HuH-7 (cell line): ENCODE data around the gene CBY1.

Source experiments
- DNase-seq: peaks from one replicate; pipeline ENCODE4 v3.0.0; 2011; ENCODE audit warnings: low spot score

Gene CBY1

DNA sequence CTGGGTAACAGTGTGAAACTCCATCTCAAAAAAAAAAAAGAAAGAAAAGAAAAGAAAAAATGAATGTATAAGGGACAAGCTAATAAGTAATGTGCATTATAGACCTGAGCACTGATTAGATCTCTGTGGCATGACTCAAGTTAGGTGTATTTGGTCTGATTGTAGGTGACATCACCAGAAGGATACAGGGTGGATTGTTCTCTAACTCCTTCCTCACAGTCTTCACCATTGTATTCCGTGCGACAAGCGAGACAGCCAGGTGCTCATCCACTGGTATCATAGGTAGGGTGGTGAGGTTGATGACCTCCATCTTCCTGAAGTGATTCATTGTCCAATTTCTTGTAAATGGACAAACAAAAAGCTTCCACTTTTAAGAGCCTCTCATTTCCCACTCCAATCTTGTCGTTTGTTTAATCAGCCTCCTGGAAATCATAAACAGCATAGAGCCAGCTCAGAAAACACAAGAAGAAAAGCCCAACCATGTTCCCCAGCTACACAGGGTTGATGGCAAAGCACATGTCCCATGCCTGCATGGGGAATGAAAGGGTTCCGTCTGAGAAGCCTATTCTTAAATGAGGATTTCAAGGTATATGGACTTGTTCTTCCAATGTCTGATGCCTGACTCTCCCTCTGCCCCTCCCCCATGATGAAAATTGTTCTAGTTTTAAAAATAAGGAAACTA is 6.5 kb upstream of the CBY1 start:
- DNase-seq, result no peak

DNA sequence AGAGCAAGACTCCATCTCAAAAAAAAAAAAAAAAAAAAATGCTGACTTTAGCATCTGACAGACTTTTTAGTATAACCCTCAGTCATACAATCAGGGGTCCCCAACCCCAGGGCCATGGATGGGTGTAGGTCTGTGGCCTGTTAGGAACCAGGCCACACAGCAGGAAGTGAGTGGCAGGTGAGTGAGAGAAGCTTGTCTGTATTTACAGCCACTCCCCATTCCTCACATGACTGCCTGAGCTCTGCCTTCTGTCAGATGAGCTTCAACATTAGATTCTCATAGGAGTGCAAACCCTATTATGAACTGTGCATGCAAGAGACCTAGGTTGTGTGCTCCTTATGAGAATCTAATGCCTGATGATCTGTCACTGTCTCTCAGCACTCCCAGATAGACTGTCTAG is 3.6 kb upstream of the CBY1 start:
- DNase-seq, result no peak

DNA sequence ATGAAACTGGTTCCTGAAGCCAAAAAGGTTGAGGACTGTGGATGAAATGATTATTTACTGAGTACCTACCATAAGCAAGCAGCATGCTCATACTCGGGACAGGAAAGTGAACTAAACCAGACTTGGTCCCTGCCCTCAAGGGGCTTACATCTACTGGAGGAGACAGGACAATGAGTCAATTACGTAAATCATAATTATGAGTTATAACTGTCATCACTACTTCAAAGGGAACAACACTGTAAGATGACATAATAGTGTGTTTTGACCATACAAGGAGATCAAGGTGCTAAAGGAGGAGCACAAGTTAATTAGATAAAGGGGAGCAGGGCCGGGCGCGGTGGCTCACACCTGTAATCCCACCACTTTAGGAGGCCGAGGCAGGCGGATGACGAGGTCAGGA is 2.7 kb upstream of the CBY1 start:
- DNase-seq, result no peak

DNA sequence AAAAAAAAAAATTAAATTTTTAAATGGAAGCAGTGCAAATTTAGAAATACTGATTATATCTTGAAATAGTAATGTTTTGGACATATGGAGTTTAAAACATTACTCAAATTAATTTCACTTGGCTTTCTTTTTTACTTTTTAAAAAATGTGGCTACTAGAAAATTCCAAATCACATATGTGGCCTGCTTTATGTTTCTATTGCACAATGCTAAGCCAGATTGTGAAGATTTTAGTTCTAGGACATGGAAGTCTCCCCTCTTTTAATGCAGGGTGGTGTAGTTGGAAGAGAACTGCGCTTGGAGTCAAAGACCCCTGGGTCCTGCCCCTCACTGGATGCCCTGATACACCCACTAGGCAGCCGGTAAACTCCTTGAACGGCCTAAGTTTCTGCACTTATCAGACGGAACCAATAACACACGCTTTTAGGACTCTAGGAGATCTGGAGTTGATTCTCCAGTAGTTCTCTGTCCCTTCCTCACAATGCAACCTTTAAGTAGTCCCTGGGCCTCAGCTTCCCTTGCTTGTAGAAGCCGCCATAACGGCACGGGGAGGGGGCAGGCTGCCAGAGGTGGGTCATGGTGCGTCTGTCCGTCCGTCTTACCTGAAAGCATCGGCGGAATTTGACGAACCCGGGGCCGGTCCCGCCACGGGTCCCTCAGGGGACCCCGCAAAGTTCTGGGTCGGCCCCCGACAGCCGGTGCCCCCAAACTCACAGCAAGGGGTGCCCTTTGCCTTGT is 751 bp upstream of the CBY1 start:
- peak; percentile 20 for DNase-seq

DNA sequence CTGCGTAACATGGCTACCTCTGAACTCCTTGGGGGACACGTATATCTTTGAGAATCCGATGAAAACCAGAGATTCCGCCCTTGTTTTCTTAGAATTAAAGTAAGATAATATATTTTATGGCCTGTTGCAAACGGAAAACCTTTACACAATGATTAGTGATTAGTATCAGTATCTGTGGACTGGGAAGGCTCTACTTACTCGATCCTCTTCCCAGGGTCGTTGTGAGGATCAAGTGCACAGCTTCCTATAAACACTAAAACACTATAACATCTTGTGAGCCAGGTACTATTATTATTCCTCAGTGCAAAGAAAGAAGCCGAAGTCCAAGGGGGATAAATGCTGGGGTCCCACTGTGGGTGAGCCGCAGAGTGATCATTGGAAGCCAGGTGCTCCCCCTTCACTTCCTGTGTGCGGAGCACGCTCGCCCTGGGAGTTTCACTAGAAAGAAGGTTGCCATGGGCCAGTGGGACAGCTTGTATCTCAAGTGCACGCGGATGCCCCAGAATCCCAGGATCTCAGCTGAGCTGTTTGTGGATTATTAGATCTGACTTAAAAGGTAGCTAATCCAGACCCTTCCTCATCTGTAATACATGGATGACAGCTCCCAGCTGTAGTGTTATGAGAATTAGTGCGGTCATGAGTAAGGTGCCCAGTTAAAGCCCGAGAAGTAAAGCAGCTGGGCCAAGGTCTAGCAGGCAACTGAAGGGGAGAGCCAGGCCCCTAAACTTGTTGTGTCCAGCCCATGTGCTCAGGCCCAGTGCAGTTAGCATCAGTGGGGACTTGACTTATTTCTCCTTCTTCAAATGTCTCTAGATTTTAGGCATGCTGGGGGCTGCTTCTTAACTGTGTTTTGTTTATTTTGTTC is 839 bp downstream of the CBY1 start:
- peak; percentile 34 for DNase-seq

DNA sequence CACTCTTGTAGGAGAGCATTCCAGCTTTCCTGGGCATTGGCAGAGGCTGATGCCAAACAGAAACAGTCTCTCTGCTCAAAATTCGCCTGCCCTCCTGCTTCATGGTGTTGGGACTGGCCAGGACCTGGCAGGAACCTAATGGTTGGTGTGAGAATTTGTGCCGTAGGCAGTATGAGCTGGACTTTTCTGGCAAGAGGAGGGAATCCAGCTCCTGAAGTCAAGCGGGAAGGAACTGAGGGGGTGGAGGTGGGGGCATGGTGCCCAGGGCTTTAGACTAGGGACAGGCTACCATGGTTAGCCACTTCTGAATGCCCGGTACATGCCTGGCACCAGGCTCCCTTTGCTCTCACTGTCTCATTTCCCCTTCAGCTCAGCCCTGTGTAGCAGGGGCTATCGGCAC is 18.4 kb downstream of the CBY1 start:
- DNase-seq, result no peak

DNA sequence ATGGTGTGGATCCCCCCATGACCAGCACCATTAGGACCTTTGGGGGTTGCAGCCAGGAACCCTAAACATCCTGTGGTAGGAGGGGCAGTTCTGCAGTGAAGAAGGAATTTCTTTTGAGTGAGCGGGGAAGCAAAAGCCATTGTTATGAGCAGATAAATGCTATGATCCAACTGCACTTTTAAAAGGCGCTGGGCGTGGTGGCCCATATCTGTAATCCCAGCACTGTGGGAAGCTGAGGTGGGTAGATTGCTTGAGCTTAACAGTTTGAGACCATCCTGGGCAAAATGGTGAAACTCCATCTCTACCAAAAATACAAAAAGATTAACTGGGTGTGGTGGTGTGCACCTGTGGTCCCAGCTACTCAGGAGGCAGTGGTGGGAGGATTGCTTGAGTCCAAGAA is 19.4 kb downstream of the CBY1 start:
- no peak for DNase-seq

DNA sequence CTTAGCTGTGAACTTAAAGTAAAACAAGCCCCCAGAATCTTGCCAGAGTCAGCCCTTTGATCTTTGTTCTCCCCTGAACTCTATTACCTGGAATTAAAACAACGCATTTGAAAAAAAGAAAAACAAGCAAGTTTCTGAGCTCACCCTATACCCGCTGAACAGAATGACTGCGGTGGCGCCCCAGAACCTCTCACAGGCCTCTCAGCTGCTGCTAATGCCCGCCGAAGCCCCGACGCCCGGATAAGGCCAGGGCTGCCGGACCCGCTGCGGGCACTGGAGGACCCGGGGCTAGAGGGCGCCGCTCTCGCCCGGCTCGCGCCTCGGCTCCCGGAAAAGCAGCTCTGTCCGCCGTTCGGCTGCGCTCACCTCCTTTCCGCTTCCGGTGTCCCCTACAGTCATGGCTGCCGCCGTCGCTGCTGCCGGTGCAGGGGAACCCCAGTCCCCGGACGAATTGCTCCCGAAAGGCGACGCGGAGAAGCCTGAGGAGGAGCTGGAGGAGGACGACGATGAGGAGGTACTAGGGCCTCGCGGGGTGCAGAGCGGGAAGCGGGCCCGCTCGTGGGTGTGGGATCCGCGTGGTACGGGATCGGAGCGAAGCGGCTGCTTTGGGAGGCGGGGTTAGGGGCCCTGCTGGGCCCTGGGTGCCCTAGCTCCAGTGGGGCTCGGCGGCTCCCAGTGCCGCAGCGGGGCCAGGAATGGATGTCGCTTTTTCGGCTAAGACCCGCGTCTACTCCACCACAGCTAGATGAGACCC is 25.3 kb downstream of the CBY1 start, which contains the start of gene TOMM22:
TOMM22 (plus strand) TSS at position 376 of the 754 bp plus-strand sequence; CDS start at position 398, 22 bp downstream.
- DNase-seq, result peak; percentile 92

DNA sequence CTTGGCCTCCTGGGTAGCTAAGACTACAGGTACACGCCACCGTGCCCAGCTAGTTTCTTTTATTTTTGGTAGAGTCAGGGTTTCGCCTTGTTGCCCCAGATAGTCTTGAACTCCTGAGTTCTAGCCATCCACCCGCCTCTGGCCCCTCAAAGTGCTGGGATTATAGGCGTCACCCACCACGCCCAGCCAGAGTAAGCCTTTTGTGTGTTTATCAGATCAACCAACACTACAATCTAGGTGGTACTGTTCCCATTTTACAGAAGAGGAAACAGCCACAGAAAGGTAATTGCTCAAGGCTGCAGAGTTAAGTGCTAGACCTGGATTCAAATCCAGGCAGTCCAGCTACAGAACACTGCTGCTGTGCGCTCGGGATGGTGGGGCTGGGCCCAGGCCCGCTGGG is 28.5 kb downstream of the CBY1 start:
- DNase-seq, result no peak

DNA sequence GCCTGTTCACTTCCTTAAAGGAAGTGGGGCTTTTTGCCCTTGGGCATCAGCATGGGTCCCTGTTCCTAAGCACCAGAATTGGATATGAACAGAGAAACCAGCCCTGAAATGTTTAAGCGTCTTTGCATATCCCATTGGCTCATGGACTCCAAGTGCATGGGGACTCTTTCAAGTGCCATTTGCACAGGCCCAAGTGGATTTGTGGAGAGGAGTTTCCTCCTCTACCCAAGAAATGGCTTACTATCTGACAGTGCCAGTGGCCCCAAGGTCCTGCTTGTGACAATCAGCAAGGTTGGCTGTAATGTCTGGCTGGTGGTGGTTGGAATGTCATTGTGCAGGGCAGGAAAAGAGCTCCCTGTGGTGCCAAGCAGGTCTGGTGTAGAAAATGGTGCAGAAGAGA is 29.3 kb downstream of the CBY1 start:
- DNase-seq, result no peak

DNA sequence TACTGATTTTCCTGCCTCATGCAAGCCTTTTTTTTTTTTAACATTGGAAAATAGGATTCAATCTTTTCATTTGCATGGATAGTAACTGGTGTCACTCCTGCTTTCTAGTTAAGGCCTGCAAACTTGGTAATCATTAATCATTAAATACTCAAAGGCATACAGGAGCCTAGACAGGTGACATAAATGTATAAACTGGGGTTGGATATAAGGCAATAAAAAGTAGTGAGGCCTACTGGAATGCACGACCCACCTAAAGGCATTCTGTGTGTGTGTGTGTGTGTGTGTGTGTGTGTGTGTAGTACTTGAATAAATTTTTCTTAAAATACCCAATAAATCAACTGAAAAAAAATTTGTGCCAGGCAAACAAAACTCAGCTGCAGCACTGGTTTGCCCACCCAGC is 33.2 kb downstream of the CBY1 start:
- no peak for DNase-seq

DNA sequence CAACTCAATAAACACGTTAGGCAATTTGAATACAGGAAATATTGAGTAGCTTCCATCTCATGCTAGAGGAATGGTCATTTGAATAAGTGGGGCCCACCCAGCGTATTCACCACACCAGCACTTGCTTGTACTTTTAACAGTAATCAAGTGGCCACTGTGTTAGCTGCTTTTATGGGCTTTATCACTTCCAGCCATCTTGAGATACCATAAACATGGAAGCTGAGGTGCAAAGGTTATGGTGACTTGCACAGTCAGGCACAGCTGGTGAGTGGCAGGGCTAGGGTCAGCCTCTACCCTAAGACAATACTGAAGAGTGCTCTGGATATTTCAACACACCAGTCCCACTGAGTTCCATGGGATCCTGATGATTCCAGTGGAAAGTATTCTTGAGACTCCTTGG is 37.6 kb downstream of the CBY1 start:
- DNase-seq, result peak; percentile 87

DNA sequence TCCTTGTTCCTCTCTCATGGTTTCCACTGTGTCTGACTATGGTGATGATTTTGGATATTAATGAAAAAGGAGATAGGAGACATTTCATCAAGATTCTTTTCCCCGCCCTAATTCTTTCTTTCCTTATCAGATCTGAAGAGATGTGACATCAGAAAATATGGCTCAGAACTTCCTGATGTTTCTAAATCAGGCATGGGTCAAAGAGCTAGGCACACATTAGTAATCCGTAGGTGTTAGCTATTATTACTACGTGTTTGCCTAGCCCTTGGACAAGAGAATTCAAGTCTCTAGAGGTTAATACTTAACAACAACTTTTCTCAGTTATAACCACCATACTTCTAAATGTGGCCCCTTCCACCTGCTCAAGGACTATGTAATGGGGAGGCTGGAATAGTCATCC is 38.5 kb downstream of the CBY1 start:
- DNase-seq, result no peak

DNA sequence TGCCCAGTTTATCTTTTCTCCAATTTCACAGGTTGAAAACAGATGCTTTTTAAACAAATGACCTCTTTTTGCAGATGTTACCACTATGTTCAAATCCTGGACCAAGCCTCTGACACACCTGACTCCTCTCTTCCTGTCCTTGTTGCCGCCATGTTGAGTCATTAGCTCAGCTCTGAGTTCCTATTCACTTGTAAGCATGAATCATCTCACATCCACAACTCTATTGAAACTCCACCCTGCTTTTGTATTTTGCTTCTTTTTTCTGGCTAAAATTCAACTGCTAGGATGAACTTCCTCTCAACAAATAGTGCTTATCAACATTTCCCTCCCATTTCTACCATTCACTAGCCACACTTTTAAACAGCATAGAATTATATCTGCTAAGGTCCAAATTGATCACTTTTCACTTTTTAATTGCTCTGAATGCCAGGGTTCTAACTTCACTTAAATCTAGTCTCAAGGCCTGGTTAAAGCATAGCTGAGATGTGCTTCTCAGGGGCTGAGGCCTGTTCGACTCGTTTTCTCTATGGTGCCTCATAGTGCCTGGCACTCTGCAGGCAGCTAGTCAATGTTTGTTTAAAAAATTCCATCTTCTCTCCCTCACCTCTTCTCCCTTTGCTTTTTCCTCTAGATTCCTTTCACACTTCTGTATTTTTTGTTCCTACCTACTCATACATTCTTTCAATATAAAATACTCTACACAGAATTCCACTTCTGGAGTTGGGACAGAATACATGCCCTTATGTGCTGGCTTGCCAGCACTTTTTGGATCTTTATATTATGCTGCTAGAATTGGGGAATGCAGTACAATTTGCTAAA is 40.4 kb downstream of the CBY1 start:
- no peak for DNase-seq

DNA sequence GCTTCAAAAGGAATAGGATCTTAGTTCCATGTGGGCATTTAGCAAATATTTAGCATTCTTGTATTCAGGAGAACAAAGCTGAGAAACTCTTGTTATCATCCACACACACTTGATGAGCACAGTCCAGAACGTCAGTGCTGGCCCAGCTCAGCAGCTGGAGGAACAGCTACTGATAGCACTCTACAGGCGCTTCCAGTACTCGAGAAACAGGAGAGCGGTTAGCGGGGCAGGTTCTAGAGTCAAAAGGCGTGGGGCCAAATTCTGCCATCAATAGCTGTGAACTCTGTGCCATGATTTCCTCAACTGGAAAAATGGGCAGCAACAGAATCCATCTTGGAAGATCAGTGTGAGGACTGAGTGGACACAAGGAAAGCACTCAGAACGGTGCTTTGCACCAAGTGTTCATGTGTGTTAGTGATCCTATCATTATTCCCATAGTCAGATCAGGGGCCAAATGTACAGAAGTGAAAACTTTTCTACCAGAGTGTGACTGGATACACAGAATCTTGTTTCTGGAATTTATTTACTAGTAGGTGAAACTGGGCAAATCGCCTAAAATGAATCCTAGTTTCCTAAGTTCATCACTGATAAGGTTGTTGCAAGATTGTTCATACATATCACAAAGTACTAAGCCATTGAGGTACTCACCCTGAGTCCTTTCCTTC is 41.1 kb downstream of the CBY1 start:
- DNase-seq, result no peak

DNA sequence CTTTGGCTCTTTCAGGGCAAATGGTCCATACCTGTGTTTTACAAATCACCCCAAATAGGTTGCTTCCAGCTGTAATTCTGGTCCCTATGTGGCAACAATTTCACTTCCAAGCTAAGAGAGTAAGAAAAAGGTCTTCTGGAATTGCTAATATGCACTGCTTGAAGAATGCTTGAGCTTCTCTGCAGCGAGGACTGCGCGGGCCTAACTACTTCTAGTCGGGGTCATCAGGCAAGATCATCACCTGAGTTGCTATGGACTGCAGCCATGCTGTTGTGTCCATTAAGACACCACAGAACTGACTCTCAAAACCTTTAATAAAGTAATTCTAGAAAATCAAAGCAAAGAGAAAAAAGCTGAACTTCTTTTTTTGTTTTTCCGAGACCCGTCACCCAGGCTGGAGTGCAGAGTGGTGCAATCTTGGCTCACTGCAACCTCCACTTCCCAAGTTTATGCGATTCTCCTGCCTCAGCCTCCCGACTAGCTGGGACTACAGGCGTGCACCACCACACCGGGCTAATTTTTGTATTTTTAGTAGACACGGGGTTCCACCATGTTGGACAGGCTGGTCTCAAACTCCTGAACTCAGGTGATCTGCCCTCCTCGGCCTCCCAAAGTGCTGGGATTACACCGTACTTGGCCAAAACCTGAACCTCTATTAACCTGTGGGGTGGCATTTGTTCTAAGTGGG is 42.1 kb downstream of the CBY1 start:
- DNase-seq, result no peak

DNA sequence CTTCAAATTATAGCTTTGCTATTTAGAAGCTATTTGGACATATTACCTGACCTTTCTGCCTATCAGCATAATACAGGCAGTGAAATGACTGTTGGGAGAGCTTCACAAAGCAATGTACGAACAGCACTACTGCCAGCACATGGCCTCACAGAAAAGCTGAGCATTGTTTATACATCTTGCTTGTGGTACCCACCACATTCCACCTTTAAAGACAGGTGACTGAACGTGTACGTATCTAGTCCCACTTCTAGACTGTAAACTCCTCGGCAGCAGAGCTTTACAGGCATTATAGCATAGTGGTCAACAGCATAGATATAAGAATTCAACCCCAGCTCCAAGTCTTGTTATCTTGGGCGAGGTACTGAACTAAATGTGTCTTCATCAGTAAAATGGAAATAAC is 42.7 kb downstream of the CBY1 start:
- no peak for DNase-seq

DNA sequence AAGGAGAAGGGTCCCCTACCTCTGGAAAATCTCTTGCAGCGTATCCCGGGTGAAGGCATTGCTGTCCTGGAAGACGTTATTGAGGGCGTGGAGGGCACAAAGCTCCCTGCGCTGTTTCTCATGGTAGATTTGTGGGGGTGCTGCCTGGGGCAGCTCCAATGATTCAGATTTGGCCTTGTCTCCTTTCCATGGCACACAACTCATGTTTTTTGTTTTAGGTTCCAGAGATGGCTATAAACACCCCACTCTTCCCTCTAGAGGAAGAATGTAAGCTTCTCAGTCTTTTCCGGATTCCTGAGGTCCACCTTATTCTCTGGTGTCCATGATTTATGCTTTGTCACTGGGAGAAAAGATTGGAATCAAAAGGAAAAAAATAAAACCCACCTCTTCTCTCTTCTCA is 43.3 kb downstream of the CBY1 start:
- DNase-seq, result no peak

DNA sequence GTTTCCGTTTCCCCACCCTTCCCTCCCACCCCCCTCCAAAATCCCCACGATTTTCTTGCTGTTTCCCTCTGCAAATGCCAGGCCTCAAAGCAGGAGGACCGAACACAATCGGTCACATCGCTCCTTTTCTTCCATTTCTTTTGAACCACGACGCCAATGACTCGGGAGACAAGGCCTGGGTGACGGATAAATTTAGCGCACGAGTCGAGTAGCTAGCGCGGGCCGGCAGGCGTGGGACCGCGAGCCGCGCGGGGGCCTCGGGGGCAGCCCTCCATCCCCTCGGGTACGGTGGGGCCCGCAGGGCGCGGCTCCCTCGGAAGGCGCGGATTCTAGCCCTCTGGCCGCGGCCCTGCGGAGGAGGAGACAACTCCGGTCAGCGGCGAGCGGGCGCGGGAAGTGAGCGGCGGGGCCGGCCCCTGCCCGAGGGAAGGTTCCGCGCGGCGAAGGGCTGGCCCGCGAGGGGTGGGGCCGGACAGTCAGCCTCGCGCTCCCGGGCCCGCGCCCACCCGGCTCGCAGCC is 43.9 kb downstream of the CBY1 start:
- DNase-seq, result no peak
